ENCODE data around the gene PPHLN1. TPM values are rescaled to one million over a fixed set of nuclear protein-coding genes. Genes with fewer than 3 reads are reported as not detected.

The PPHLN1 gene
- total RNA-seq, 4 donors from 2014 or later, result 48.0 to 63.9 (median 52.2) TPM

DNA sequence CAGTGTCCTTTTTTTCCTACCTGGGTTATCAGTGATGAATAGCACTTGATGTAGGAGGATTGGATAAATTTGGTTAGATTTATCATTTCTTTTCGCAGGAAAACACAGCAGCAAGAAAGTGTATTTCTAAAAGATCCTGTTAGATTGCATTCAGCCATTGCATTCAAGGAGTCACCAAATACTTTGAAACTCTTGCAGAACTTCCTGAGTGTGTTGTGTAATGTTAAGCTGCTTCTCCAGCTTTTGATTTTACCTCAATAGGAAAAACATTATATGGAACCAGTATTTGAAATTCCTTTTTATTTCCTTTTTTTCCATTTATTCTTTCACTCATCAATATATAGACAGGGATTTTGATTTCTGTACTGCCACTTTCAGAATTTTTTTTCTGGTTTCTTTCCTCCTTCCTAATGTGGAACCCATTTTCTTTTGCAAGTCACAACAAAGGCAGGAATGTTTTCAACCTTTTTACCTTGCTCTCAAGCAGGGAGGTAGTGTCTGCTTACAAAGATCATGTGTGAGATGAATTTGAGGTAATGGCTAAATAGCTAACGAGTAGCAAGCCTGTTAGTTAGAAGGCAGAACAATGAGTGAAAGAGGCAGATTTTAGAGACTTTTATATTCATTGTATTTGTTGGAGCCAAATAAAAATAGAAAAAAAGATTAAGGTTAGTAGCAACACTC, 56.2 kb downstream of the PPHLN1 start:
- TF ChIP-seq, protein P1, sequence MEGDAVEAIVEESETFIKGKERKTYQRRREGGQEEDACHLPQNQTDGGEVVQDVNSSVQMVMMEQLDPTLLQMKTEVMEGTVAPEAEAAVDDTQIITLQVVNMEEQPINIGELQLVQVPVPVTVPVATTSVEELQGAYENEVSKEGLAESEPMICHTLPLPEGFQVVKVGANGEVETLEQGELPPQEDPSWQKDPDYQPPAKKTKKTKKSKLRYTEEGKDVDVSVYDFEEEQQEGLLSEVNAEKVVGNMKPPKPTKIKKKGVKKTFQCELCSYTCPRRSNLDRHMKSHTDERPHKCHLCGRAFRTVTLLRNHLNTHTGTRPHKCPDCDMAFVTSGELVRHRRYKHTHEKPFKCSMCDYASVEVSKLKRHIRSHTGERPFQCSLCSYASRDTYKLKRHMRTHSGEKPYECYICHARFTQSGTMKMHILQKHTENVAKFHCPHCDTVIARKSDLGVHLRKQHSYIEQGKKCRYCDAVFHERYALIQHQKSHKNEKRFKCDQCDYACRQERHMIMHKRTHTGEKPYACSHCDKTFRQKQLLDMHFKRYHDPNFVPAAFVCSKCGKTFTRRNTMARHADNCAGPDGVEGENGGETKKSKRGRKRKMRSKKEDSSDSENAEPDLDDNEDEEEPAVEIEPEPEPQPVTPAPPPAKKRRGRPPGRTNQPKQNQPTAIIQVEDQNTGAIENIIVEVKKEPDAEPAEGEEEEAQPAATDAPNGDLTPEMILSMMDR (IDR thresholded peaks at IDR 0.05; ENCODE audit: low read depth), result no peak

DNA sequence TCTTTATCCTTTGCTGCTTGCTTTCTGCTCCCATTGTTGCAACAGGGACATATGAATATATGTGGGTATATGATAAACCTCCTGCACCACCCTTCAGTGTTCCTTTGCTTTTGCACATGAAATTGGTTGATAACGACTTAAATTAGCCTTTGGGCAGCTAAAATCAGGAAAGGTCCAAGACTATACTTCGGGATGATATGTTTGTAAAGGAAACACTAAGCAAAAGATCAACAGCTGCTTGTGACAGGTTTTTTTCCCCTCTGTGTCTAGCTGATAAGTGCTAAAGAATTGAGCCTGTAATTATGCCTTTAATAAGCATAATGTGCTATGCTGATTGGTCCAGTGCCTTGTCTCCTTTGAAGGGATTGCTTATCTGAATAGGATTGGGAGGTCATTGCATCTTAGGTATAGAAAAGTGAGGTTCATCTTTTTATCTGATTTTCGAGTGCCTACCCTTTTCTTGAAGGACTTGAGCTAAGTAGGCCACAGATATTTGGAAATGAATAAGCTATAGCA, 59.4 kb downstream of the PPHLN1 start:
- TF ChIP-seq, protein P1 (IDR thresholded peaks at IDR 0.05; ENCODE audit: low read depth), result no peak

DNA sequence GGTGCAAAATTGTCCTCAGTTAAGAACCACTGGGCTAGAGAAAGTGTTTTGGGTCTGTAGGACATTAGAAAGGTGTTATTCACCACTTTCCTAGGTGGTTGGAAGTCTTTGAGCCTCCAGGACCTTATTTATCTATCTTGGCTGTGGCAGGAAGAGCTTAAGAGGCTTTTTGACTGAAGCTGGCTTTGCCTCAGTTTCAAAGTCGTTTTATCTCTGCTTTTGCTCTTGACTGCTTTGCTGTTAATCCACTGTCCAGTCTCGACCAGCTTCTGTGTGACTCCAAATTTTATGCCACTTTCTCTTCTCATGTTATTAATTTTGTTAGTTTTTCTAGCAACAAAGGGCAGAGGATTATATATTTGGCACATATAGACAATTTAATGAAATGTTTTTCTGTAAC, 60.3 kb downstream of the PPHLN1 start:
- TF ChIP-seq, protein P1 (IDR thresholded peaks at IDR 0.05; ENCODE audit: low read depth), result no peak

DNA sequence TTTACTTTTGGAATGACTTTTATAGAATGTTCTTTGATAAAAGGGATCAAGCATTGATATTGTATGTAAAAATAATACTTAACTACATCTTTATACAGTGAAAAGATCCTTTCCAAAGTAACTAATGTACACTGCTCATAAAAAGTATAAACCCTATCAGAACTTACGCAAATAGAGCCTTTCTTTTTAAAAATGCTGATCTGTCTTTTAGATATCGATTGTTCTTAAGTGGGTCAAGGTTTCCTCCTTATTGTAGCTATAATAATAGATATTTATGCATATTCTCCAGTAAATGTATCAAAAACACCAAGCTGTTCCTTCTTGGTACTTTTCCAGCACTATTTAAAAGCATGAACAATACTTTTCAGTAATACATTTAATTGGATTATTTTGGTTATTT, 68.5 kb downstream of the PPHLN1 start:
- TF ChIP-seq, protein P1 (IDR thresholded peaks at IDR 0.05; ENCODE audit: low read depth), result no peak

DNA sequence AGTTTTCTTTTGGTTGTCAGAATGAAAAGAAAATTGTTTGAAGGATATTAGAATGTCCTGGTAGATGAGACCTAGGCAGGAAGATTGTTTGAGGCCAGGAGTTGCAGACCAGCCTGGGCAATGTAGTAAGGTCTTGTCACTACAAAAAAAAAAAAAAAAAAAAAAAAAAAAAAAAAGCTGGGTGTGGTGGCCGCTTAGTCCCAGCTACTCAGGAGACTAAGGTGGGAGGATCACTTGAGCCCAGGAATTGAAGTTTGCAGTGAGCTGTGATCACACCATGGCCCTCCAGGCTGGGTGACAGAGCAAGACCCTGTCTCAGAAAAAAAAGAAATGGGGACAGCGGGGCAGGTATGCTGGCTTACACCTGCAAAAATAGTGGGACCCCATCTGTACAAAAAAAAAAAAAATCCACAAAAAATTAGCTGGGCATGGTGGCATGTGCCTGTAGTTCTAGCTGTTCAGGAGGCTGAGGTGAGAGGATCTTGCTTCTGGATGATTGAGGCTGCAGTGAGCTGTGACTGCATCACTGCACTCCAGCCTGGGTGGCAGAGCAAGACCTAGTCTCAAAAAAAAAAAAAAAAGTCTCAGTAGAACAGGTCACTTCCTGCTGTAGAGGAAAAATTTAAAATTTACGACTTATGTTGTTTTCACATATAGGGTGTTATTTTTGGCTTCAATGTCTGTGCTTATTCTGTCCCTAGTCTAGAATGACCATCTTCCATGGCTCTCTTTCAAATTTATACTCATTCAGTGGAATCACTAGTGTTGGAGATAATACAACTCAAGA, 70.7 kb downstream of the PPHLN1 start:
- TF ChIP-seq, protein P1 (IDR thresholded peaks at IDR 0.05; ENCODE audit: low read depth), result no peak

DNA sequence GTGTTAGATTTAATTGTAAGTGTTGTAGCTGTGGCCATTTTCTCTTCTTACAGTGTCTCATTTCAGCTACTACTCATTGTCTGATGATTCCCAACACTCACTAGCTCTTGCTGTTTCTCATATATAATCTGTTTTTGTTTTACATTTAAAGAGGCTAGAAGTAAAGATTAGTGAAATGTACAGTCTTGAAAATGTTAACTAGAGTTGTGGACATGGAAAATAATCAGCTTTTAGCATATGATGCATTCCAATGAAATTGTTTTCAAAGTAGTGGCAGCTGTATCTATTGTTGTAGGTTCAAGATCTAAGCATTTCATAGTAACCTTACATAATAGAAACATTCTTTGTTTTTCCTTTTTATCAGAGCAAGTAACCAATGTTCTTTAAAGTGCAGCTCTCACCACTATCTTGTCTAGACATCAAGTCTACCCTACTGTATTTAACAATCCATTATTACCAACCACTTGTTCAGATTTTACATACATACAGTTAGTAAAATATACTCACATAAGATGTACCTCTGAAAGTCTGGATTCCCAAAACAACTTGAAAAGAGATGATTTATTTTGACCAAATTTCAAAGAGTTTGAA, 76.9 kb downstream of the PPHLN1 start:
- TF ChIP-seq, protein P1 (IDR thresholded peaks at IDR 0.05; ENCODE audit: low read depth), result no peak

DNA sequence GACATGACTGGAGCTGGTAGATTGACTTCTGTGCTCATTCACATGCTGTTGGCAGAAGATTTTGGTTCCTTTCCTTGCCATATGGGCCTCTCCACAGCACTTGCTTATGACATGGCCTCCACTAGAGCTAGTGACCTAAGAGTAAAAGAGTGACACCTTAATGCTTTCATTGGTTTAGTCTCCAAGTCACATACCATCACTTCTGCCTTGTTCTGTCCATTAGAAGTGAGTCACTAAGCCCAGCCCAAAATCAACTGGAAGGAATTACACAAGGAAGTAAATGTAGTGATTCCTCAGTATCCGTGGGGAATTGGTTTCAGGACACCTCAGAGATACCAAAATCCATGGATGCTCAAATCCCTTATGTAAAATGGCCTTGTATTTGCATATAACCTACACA, 81.3 kb downstream of the PPHLN1 start:
- TF ChIP-seq, protein P1 (IDR thresholded peaks at IDR 0.05; ENCODE audit: low read depth), result no peak
